ENCODE results near the gene PRXL2B. TPM values are rescaled to one million over a fixed set of nuclear protein-coding genes. Genes with fewer than 3 reads are reported as not detected.
"Not testable (repeated sequence)": the region's sequence is repeated elsewhere in the genome, so short reads cannot be mapped to it uniquely, and the experiment has no call there.

Gene PRXL2B
- total RNA-seq, 1 experiment from 2014 or later: 12.6 TPM

DNA sequence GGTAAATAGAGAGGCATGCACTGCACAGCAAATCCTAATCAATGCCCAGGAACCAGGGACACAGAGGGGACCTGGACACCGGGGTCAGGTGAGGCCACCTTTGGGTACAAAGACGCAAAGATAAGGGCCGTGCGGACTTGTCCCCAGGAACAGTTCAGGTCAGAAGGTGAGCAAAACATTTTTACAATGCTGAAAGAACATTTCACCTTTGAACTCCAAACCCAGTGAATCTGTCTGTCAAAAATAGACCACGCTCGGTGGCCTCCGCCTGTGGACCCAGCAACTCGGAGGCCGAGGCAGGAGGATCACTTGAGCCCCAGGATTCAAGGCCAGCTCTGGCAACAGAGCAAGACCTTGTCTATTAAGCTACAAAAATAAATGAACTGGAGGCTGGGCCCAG is 15.2 kb upstream of the PRXL2B start:
- Mint-ChIP-seq H3K27me3 (ENCODE audit: insufficient read depth, unreplicated experiment) (peaks cover 23% of the 10 kb centered on the region), H3K4me3 (ENCODE audit: unreplicated experiment) (no peak overlapping the region), H3K4me1 (ENCODE audit: insufficient read depth, unreplicated experiment) (no peaks in the 10 kb centered on the region), H3K27ac (ENCODE audit: low read depth, unreplicated experiment) (no peak overlapping the region), H3K9me3 (ENCODE audit: unreplicated experiment) (peaks cover 10% of the 10 kb centered on the region), H3K36me3 (ENCODE audit: insufficient read depth, unreplicated experiment) (no peaks in the 10 kb centered on the region)
- TF ChIP-seq, protein P1, sequence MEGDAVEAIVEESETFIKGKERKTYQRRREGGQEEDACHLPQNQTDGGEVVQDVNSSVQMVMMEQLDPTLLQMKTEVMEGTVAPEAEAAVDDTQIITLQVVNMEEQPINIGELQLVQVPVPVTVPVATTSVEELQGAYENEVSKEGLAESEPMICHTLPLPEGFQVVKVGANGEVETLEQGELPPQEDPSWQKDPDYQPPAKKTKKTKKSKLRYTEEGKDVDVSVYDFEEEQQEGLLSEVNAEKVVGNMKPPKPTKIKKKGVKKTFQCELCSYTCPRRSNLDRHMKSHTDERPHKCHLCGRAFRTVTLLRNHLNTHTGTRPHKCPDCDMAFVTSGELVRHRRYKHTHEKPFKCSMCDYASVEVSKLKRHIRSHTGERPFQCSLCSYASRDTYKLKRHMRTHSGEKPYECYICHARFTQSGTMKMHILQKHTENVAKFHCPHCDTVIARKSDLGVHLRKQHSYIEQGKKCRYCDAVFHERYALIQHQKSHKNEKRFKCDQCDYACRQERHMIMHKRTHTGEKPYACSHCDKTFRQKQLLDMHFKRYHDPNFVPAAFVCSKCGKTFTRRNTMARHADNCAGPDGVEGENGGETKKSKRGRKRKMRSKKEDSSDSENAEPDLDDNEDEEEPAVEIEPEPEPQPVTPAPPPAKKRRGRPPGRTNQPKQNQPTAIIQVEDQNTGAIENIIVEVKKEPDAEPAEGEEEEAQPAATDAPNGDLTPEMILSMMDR (IDR thresholded peaks at IDR 0.05; ENCODE audit: unreplicated experiment): no peak
- no peak for DNase-seq (ENCODE audit: unreplicated experiment)
- intact Hi-C loops (cut with micrococcal nuclease): no loop called here
- POLR2A ChIA-PET: no interaction called here
- BruUV-seq (replicated peaks): no TSS peak
- CTCF ChIA-PET: no interaction called here

DNA sequence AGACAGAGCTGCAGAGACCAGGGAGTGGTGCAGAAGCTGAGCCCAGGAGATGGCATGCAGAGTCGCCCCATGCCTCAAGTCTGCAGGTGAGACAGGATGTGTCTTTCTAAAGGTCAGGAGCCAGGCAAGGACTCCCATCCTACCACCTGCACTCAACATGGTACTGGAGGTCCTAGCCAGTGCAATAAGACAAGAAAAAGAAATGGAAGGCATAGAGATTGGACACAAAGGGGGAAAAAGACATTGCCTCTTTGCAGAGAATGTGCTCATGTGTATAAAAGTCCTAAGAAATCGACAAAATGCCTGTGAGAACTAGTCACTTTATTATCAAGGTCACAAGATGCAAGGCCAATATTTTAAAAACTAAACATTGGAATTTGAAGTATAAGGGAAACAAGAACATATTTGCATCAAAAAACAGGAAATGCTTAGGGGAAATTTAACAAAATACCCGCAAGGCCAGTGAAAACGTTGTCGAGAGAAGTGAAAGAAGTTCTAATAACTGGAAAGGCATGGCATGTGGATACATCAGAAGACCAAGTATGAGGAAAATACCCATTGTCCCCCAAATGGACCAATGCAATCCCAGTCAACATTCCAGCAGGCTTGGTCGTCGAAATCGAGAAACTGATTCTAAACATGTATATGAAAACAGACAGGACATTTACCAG is 13.2 kb upstream of the PRXL2B start:
- POLR2A ChIA-PET: no interaction called here
- no peak for DNase-seq (ENCODE audit: unreplicated experiment)
- peaks cover 23% of the 10 kb centered on the region for H3K27me3 Mint-ChIP-seq (ENCODE audit: insufficient read depth, unreplicated experiment)
- no TSS peak for BruUV-seq (replicated peaks)
- TF ChIP-seq, protein P1 (IDR thresholded peaks at IDR 0.05; ENCODE audit: unreplicated experiment): no peak
- no peak overlapping the region for H3K4me3 Mint-ChIP-seq (ENCODE audit: unreplicated experiment)
- CTCF ChIA-PET: no interaction called here
- no peaks in the 10 kb centered on the region for H3K4me1 Mint-ChIP-seq (ENCODE audit: insufficient read depth, unreplicated experiment)
- H3K27ac Mint-ChIP-seq (ENCODE audit: low read depth, unreplicated experiment): no peak overlapping the region
- peaks cover 10% of the 10 kb centered on the region for H3K9me3 Mint-ChIP-seq (ENCODE audit: unreplicated experiment)
- intact Hi-C loops (cut with micrococcal nuclease): no loop called here
- H3K36me3 Mint-ChIP-seq (ENCODE audit: insufficient read depth, unreplicated experiment): no peaks in the 10 kb centered on the region

DNA sequence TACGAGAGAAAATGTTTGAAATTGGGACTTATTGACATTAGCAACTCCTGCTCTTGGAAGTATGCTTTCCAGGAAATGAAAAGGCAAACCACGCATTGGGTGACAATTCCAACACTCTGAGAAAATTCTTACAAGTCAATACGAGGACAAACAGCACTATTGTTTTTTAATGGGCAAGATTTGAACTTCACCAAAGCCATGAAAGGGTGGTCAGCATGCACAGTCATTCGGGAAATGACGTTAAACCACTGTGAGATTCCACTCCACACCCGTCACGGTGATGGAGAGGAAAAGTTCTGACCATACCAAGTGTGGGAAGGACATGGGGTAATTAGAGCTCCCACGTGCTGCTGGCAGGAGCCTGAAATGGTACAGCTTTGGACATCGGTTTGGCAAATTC is 12.2 kb upstream of the PRXL2B start:
- TF ChIP-seq, protein P1 (IDR thresholded peaks at IDR 0.05; ENCODE audit: unreplicated experiment): no peak
- intact Hi-C loops (cut with micrococcal nuclease): no loop called here
- ChIA-PET POLR2A (no interaction called here), CTCF (interaction anchor here (0.7 kb wide), 1 partner anchor 13 kb away, joined by 3 read pairs; no protein-coding TSS in a partner anchor)
- H3K27me3 Mint-ChIP-seq (ENCODE audit: insufficient read depth, unreplicated experiment): peaks cover 23% of the 10 kb centered on the region
- H3K9me3 Mint-ChIP-seq (ENCODE audit: unreplicated experiment): peaks cover 10% of the 10 kb centered on the region
- no TSS peak for BruUV-seq (replicated peaks)
- H3K4me3 Mint-ChIP-seq (ENCODE audit: unreplicated experiment): no peak overlapping the region
- no peak overlapping the region for H3K27ac Mint-ChIP-seq (ENCODE audit: low read depth, unreplicated experiment)
- H3K4me1 Mint-ChIP-seq (ENCODE audit: insufficient read depth, unreplicated experiment): no peaks in the 10 kb centered on the region
- H3K36me3 Mint-ChIP-seq (ENCODE audit: insufficient read depth, unreplicated experiment): no peaks in the 10 kb centered on the region
- DNase-seq (ENCODE audit: unreplicated experiment): no peak

DNA sequence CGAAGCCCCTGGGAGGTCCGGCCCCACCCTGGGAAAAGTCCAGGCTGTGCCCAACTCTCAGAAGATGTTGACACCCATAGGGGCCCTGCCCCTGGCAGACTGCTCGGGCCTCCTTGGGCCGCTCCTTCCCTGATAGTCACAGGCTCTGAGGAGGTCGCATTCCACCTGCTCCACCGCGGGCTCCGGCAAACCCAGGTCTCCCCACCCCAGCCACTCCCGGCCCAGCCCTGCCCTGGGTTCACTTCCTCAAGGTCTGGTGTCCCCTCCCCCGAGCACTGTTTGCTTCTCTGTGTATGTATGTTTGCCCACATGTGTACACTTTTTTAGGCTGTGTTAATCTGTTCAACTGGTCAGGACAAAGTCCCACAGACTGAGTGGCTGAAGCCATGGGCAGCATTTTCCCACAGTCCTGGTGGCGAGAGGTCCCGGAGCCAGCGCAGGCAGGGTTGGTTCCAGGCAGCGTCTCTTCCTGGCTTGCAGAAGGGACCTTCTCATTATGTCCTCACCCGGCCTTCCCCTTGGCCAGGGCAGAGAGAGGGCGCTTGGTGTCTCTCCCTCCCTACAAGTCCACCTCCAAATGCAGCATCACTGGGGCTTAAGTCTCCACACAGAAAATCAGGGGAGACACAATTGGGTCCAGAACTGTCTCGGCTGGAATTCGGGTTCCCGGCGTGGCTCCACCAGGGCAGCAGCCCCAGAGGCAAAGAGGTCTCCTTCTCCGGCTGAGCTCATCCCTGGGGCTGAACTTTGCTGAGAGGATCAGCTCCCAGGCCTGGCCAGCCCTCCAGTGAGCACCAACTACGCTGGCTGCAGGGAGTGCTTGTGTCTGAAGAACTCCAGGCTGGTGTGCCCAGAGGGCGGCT is 10.5 kb upstream of the PRXL2B start:
- ChIA-PET POLR2A (no interaction called here), CTCF (no interaction called here)
- Mint-ChIP-seq H3K9me3 (ENCODE audit: unreplicated experiment) (peaks cover 10% of the 10 kb centered on the region), H3K36me3 (ENCODE audit: insufficient read depth, unreplicated experiment) (no peaks in the 10 kb centered on the region), H3K4me3 (ENCODE audit: unreplicated experiment) (no peak overlapping the region), H3K27me3 (ENCODE audit: insufficient read depth, unreplicated experiment) (peaks cover 23% of the 10 kb centered on the region), H3K27ac (ENCODE audit: low read depth, unreplicated experiment) (no peak overlapping the region), H3K4me1 (ENCODE audit: insufficient read depth, unreplicated experiment) (no peaks in the 10 kb centered on the region)
- DNase-seq (ENCODE audit: unreplicated experiment): no peak
- TF ChIP-seq, protein P1 (IDR thresholded peaks at IDR 0.05; ENCODE audit: unreplicated experiment): no peak
- intact Hi-C loops (cut with micrococcal nuclease): no loop called here
- no TSS peak for BruUV-seq (replicated peaks)

DNA sequence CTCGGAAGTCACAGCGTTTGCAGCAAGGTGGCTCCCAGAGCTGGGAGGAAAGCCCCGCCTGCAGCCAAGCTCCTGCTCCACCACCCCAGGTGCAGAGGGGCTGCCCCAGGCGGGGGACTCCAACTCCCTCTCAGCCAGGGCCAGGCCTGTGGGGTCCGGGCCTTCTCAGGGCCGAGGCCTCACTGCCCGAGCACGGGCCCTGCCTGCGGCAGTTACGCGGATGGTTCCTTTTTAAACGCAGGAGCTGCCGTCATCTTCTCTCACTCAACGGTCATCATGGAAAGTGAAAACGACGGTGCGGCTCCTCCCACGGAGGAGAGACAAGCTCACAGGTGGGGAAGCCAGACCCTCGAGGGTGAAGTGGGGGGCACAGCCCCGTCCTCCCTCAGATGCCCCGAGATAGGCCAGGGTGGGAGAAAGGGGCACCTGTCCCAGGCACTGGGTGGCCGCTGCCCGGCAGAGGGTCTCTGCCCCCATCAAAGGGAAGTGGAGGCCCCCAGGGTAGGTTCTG is 9.0 kb upstream of the PRXL2B start:
- intact Hi-C loops (cut with micrococcal nuclease); H3K36me3 Mint-ChIP-seq (ENCODE audit: insufficient read depth, unreplicated experiment); H3K9me3 Mint-ChIP-seq (ENCODE audit: unreplicated experiment); BruUV-seq (replicated peaks); H3K4me1 Mint-ChIP-seq (ENCODE audit: insufficient read depth, unreplicated experiment); POLR2A ChIA-PET; DNase-seq (ENCODE audit: unreplicated experiment); H3K4me3 Mint-ChIP-seq (ENCODE audit: unreplicated experiment); H3K27ac Mint-ChIP-seq (ENCODE audit: low read depth, unreplicated experiment): not testable (repeated sequence)
- H3K27me3 Mint-ChIP-seq (ENCODE audit: insufficient read depth, unreplicated experiment): peaks cover 17% of the 10 kb centered on the region
- CTCF ChIA-PET: interaction anchor here (0.6 kb wide), 1 partner anchor 16 kb away, joined by 3 read pairs; no protein-coding TSS in a partner anchor

Measured in MCF 10A (cell line).